Posterior cingulate gyrus (tissue), 11 donors: ENCODE measurements around the gene CERS5.

ENCODE experiments used
- DNase-seq, 10 donors: peaks; one replicate each; pipeline versions ENCODE4 v3.0.0 to v3.0.0-alpha.2; 2020 to 2021; ENCODE audit warnings: mixed read lengths in 3 of 10
- intact Hi-C: fragments of 100-400 bp; cut with DNase I; formaldehyde crosslinking; loops from one replicate; pipeline ENCODE4 v1.15.1; 2023

Gene CERS5

DNA sequence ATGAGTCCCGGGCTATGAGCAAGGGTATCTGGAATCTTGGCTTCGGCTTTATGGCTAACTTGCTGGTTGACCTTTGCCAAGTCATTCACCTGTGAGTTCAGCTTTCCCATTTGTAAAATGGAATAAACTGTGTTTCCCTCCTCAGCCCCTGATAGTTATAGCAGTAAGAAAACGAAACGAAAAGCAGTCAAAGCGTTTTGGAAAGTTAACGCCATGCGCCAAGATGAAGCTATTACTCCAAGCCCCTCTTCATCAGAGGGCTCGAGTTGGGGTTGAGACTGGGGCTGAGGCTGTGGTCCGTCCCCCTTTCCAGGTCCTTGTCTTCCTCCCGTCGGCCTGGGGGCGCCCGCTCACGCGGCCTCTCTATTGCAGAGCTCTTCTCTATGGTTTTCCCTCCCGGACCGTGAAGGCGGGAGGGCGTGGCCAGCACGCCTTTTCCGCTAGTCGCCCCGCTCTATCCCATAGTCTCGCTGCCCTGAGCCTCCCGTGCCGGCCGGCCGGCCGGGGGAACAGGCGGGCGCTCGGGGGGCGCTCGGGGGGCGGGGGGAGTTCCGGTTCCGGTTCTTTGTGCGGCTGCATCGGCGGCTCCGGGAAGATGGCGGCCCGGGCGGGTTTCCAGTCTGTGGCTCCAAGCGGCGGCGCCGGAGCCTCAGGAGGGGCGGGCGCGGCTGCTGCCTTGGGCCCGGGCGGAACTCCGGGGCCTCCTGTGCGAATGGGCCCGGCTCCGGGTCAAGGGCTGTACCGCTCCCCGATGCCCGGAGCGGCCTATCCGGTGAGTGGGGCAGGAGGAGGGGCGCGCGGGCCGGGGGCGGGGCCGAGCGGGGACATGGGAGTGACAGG, 82.2 kb downstream of the CERS5 start, which contains the start of gene SMARCD1:
SMARCD1 (plus strand) TSS at position 568 of the 840 bp plus-strand sequence; CDS start at position 596, 28 bp downstream.
- intact Hi-C loops = loop anchor here (1.0 to 2.0 kb wide), 2 partner anchors 28 to 82 kb away; partner anchors contain the start of genes CERS5 and COX14
- DNase-seq = peak; percentile 85 to 99 (median 94)

- DNase-seq = peak in 2 of 10 donors; percentile 24 to 44
- intact Hi-C loops = loop anchor here (2.0 kb wide), 1 partner anchor 28 kb away; the partner anchor contains the start of gene COX14
Measured at GRCh38 chr12:50084409-50084774, 82.8 kb downstream of the CERS5 start.

DNA sequence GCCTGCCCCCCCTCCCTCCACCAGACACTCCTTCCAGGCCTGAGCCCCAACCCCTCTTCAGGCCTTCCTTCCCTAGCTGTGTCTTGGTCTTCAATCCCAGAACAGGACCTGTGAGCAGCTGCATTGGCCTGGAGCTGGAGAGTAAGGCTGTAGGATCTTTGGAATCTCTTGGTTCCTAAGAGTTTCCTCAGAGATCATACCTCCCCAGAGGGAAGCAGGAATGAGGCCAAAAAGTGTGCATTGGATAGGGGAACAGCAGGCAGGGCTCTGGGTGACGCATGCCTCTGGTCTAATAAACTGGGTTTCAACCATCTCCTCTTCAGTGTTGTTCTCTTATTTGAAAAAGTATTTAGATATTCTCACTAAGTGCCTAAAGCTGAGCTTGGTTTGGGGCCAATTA, 83.9 kb downstream of the CERS5 start:
- intact Hi-C loops = no loop called here

GRCh38 chr12:50082644-50083043, 84.5 kb downstream of the CERS5 start:
- peak in 2 of 10 donors; percentile 46 to 57 for DNase-seq
- intact Hi-C loops = no loop called here

More for the DNA sequence above, 83.9 kb downstream of the CERS5 start:
- DNase-seq = peak in 1 of 10 donors; percentile 24

- peak in 2 of 10 donors; percentile 64 to 74 for DNase-seq
- intact Hi-C loops = no loop called here
Measured at GRCh38 chr12:50081096-50081808, 85.9 kb downstream of the CERS5 start.

DNA sequence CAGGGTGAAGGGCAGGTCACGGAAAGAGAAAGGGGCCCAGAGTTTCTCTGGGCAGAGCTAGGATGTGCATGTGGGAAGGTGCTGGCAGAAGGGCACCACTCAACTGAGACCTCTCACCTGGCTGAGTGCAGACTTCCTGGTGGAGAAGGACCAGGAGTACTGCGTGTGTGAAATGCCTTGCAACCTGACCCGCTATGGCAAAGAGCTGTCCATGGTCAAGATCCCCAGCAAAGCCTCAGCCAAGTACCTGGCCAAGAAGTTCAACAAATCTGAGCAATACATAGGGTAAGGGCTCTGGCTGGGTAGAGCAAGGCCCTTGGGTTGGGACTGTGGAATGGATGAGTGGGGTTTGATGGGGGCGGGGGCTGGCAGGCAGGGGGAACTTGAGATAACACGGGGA, 87.4 kb downstream of the CERS5 start:
- peak in 1 of 10 donors; percentile 39 for DNase-seq
- intact Hi-C loops = no loop called here
